Renal pelvis (tissue), 4 donors: ENCODE data around the gene SDR42E1. TPM values are rescaled to one million over a fixed set of nuclear protein-coding genes. Genes with fewer than 3 reads are reported as not detected.
A peak's percentile ranks its signal among the peaks of the same experiment; 100 is the strongest.
"Not testable (repeated sequence)": the region's sequence is repeated elsewhere in the genome, so short reads cannot be mapped to it uniquely, and the experiment has no call there.

Source experiments
- DNase-seq: peaks from one replicate; pipeline ENCODE4 v3.0.0-alpha.2; 2013
- polyA plus RNA-seq, 3 donors: library from polyadenylated mRNA; unstranded; fragments of 120-200 nt; gene quantifications; one replicate each; pipeline ENCODE4 v1.2.1, GENCODE V29; 2013; ENCODE audit not compliant: insufficient read length in 3 of 3

Gene SDR42E1
- polyA plus RNA-seq, 3 donors, result 14.6 to 20.0 (median 14.7) TPM

DNA sequence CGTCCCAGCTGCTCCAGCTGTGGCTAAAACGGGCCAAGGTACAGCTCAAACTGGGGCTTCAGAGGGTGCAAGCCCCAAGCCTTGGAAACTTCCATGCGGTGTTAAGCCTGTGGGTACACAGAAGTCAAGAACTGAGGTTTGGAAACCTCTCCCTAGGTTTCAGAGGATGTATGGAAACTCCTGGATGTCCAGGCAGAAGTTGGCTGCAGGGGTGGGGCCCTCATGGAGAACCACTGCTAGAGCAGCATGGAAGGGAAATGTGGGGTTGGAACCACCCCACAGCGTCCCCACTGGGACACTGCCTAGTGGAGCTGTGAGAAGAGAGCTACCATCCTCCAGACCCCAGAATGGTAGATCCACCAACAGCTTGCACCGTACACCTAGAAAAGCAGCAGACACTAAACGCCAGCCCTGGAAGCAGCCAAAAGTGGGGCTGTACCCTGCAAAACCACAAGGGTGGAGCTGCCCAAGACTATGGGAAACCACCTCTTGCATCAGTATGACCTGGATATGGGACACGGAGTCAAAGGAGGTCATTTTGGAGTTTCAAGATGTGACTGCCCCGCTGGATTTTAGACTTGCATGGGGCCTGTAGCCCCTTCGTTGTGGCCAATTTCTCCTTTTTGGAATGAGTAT, 2.2 kb downstream of the SDR42E1 start:
- DNase-seq, result no peak

- no peak for DNase-seq
Observed at GRCh38 chr16:82007189-82007588, 4.1 kb downstream of the SDR42E1 start.

DNA sequence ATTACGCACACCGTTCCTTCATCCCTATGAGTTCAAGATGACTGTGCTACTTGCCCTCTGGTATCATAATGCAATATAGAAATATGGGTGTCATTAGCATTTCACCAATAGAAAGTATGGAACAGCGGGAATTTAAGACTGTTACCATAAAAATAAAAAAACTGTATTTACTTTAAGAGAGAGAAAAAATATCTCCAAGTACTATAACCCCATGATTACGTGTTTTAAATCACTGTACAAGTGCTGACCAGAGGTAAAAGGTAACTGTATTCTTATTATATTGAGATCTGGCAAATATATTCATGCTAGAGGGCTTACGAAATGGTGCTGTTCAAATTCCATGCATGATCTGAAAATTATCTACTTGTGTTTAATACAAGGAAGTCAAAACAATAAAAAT, 5.2 kb downstream of the SDR42E1 start:
- no peak for DNase-seq

DNA sequence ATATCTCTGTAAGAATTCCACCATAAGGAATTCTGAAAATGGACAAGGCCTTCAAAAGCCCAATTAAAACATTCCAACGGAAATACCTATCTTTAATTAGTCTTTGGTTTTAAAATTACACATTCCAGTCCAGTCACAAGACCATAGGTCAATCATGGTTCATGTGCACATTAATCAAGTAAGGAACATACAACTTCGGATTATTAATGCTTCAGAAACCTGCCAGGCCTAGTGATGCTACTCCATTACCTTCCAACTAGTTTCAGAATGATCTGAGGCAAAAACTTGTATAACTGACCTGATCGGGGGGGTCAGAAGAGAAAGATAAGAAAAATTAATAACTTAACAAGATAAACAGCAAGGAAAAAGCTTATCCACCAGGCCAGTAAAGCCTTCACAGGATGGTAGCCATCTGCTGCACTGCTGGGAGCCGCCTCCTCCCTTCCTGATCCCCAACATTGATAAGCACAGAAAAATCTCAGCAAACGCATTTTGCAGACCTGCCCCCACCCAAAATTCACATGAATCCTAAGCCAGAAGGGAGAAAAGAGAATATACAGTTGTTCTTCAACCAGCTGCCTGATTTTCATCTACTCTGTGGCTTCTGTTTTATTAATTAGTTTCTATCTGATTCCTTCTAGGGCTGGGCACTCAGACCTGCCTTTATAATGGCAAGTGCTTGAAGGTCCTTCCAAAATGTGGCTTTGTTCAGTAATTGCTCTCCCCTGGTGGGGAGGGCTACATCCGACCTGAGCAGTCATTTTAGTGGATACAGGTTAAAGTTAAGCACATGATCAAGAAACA, 6.0 kb downstream of the SDR42E1 start:
- DNase-seq, result peak; percentile 69

DNA sequence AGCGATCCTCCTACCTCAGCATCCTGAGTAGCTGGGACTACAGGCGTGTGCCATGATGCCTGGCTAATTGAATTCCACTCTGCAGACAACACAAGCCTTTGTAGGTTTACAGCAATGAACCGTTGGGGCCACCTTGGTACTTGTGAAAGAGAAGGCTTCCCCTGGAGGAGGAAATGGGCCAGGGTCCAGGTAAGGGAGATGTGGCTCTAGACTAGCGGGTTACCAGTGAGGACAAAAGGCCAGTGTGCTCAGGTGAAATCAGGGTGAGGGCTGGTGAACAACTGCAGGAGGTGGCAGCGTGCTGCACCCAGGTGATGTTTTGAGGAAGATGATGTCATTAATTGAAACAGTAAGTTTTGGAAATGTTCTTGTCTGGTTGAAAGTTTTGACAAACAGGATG, 6.7 kb downstream of the SDR42E1 start:
- peak; percentile 30 for DNase-seq

GRCh38 chr16:82002831-82003230, 8.4 kb downstream of the SDR42E1 start:
- no peak for DNase-seq

- DNase-seq, result no peak
Observed at GRCh38 chr16:81997738-81998137, 13.5 kb downstream of the SDR42E1 start.

GRCh38 chr16:81996664-81997509, 14.4 kb downstream of the SDR42E1 start:
- DNase-seq, result no peak

DNA sequence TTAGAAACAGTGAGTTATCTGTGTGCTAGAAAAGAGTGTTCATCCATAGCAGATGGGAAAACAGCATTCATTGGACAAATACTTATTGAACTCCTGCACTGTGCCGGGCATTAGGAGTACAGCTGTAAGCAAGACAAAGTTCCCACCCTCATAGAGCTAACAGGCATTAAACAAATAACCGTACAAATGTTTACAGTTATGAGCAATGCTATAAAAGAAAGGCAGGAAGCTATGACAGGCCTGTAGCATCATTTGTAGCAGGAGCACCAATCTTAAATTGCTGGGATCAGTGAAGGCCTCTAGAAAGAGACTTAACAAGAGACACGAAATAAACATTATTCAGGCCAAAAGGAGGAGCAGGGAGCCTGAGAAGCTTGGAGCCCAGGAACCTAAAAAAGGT, 15.6 kb downstream of the SDR42E1 start:
- DNase-seq, result no peak

- no peak for DNase-seq
Observed at GRCh38 chr16:81994485-81994884, 16.8 kb downstream of the SDR42E1 start.

DNA sequence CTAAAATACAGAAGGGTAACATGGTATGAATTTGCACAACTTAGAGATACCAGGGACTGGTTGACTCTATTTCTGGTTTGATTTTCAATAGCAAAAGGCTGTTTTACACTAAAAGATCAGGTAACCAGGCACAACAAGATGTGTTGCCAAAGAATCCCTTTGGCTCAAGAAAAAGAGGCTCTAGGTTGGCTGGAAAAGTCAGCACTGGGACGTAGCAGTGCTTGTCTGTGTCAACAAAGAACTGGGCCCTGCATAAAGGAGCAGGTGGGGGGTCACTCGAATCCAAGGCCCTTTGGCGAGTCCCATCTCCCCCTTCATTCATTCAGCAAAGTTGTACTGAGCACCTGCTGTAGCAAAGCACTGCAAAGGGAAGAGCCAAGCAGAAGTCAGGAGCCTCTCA, 18.4 kb downstream of the SDR42E1 start:
- no peak for DNase-seq

- no peak for DNase-seq
Observed at GRCh38 chr16:81987706-81988105, 23.6 kb downstream of the SDR42E1 start.

GRCh38 chr16:81987121-81987520, 24.1 kb downstream of the SDR42E1 start:
- no peak for DNase-seq

DNA sequence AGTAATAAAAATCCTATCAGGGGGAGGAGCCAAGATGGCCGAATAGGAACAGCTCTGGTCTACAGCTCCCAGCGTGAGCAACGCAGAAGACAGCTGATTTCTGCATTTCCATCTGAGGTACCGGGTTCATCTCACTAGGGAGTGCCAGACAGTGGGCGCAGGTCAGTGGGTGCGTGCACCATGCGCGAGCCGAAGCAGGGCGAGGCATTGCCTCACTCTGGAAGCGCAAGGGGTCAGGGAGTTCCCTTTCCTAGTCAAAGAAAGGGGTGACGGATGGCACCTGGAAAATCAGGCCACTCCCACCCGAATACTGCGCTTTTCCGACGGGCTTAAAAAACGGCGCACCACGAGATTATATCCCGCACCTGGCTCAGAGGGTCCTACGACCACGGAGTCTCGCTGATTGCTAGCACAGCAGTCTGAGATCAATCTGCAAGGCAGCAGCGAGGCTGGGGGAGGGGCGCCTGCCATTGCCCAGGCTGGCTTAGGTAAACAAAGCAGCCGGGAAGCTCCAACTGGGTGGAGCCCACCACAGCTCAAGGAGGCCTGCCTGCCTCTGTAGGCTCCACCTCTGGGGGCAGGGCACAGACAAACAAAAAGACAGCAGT, 33.8 kb downstream of the SDR42E1 start:
- DNase-seq, result not testable (repeated sequence)

DNA sequence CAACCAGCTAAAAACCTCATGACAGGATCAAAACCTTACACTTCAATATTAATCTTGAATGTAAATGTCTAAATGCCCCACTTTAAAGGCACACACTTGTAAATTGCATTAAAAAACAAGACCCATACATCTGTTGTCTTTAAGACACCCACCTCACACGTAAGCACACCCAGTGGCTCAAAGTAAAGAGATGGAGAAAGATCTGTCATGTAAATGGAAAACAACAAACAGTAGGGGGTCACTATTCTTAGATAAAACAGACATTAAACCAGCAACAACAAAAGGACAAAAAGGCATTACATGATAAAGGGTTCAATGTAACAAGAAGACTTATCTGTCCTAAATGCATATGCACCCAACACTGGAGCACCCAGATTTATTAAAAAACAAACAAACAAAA, 35.6 kb downstream of the SDR42E1 start:
- DNase-seq, result no peak

DNA sequence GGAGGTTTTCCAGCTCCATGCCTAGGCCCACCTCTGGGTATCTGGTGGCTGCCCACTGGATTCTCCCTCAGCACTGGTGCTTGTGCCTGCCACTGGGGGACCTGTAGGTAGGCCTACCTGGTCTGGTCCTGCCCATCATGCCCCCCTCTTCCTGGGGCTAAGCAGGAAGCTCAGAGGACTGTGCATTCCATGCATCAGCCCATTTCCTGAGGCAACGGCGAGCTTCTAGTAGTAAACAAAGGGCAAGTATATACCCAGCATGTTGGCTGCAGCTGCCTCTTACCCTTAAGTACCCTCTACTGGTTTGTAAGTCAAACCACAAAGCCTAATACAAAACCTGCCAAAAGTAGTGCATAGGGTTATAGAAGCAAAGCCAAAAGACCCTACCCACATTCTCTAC, 37.5 kb downstream of the SDR42E1 start:
- no peak for DNase-seq

DNA sequence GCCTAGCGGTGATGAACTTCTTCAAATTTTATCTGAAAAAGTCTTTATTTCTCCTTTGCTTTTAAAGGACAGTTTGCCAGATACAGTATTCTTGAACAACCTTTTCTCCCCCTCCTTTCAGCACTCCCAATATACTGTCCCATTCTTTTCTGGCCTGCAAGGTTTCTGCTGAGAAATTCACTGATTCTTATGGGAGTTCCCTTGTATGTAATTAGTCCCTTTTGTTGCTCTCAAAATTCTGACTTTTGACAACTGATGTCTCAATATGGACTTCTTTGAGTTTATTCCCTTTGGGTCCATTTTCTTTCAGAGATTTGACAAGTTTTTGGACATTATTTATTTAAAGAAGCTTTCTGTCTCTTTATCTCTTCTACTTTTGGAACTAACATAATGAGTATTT, 39.4 kb downstream of the SDR42E1 start:
- no peak for DNase-seq

DNA sequence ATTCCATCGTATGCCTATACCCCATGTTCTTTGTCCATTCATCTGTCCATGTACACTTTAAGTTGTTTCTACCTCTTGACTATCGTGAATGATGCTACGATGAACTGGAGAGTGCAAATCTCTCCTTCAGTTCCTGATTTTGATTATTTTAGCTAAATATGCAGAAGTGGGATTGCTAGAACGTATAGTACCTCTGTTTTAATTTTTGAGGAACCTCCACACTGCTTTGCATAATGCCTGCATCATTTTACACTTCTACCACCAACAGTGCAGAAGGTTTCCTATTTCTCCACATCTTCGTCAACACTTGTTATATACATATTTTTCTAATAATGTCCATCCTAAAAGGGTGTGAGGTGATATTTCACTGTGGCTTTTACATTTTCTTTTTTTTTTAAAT, 43.9 kb downstream of the SDR42E1 start:
- no peak for DNase-seq

DNA sequence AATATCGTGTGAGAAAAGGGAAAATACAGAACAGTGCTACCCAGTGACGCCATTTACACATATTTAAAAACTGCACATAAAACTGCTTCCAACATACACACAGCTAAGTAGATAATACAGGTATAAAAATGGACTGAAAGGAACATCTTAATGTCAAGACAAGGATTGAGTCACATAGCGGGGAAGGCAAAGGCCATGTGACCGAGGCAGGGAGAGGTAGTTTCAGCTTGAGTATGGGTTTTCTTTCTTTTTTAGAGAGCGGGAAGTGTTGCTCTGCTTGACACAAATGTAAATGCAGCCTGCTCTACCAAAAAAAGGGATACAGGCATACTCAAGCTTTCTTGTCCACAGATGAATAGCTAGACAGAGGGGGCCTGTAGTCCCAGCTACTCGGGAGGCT, 46.5 kb downstream of the SDR42E1 start:
- DNase-seq, result no peak

GRCh38 chr16:81956213-81956948, 54.9 kb downstream of the SDR42E1 start:
- no peak for DNase-seq

GRCh38 chr16:81951564-81951963, 59.7 kb downstream of the SDR42E1 start:
- no peak for DNase-seq

- DNase-seq, result no peak
Observed at GRCh38 chr16:81946206-81946605, 65.1 kb downstream of the SDR42E1 start.
